Hepatocyte (in vitro differentiated cells): Measurements from ENCODE around the gene MUC20. TPM values are rescaled to one million over a fixed set of nuclear protein-coding genes. Genes with fewer than 3 reads are reported as not detected.

Experiments used
- DNase-seq: peaks from one replicate; pipeline ENCODE4 v3.0.0-alpha.2; 2016; ENCODE audit warnings: low spot score
- H2AFZ ChIP-seq: fragments of 200-600 bp; sonication (generic); 2 replicates; pipeline ENCODE4 v1.6.0; 2016; ENCODE audit warnings: antibody characterized with exemption, mild to moderate bottlenecking
- H3K27ac ChIP-seq: fragments of 200-600 bp; sonication (generic); 2 replicates; pipeline ENCODE4 v1.5.1; 2016; ENCODE audit warnings: mild to moderate bottlenecking
- H3K27me3 ChIP-seq: fragments of 200-600 bp; sonication (generic); 2 replicates; pipeline ENCODE4 v1.6.1; 2016
- H3K36me3 ChIP-seq: fragments of 200-600 bp; sonication (generic); replicated peaks from 2 replicates; pipeline ENCODE4 v1.5.1; 2016; ENCODE audit warnings: low read depth; ENCODE audit not compliant: insufficient read depth
- H3K4me1 ChIP-seq: fragments of 200-600 bp; sonication (generic); 2 replicates; pipeline ENCODE4 v1.5.1; 2016; ENCODE audit warnings: mild to moderate bottlenecking, moderate library complexity; ENCODE audit not compliant: insufficient read depth
- H3K4me2 ChIP-seq: fragments of 200-600 bp; sonication (generic); 2 replicates; pipeline ENCODE4 v1.6.0; 2016
- H3K4me3 ChIP-seq: fragments of 200-600 bp; sonication (generic); 2 replicates; pipeline ENCODE4 v1.5.1; 2016; ENCODE audit warnings: mild to moderate bottlenecking
- H3K79me2 ChIP-seq: fragments of 200-600 bp; sonication (generic); 2 replicates; pipeline ENCODE4 v1.6.0; 2017; ENCODE audit warnings: mild to moderate bottlenecking
- H3K9me2 ChIP-seq: fragments of 200-600 bp; sonication (generic); replicated peaks from 2 replicates; pipeline ENCODE4 v1.6.0; 2017; ENCODE audit warnings: mild to moderate bottlenecking; ENCODE audit not compliant: insufficient read depth
- H3K9me3 ChIP-seq: fragments of 200-600 bp; sonication (generic); 2 replicates; pipeline ENCODE4 v1.5.1; 2016; ENCODE audit warnings: low read depth, mild to moderate bottlenecking
- H4K20me1 ChIP-seq: fragments of 200-600 bp; sonication (generic); 2 replicates; pipeline ENCODE4 v1.6.0; 2016; ENCODE audit warnings: mild to moderate bottlenecking; ENCODE audit not compliant: insufficient read depth, poor library complexity, severe bottlenecking
- EZH2 ChIP-seq: fragments of 200-600 bp; sonication (generic); IDR thresholded peaks from 2 replicates; pipeline ENCODE4 v1.6.1; 2016; ENCODE audit warnings: antibody characterized with exemption, mild to moderate bottlenecking, borderline replicate concordance
- EZH2phosphoT487 ChIP-seq: fragments of 200-600 bp; sonication (generic); IDR thresholded peaks from one replicate; pipeline ENCODE4 v1.6.1; 2018; ENCODE audit warnings: antibody characterized with exemption, mild to moderate bottlenecking, low read depth, moderate library complexity; ENCODE audit not compliant: unreplicated experiment, severe bottlenecking
- WGBS: methylation state at CpG from one replicate; pipeline ENCODE4 v1.1.6; 2016; ENCODE audit warnings: low lambda C conversion rate; ENCODE audit errors: missing lambda C conversion rate; 5-methylcytosine and 5-hydroxymethylcytosine counted together
- polyA plus RNA-seq: library from polyadenylated mRNA; unstranded; fragments of >200 nt; fragmentation: Nextera tagmentation; extraction: Ambion mirVana; gene quantifications from 2 replicates; pipeline ENCODE4 v1.2.1, GENCODE V29; 2016
- total RNA-seq: library from RNA; depleted of rRNA; stranded (reverse); fragments of >200 nt; gene quantifications from 2 replicates; pipeline ENCODE4 v1.2.3, GENCODE V29; 2014
- TF ChIP-seq, protein P1 (sequence below): fragments of 200-600 bp; sonication (generic); IDR thresholded peaks from 2 replicates; pipeline ENCODE4 v1.5.1; 2016; ENCODE audit warnings: antibody characterized with exemption, mild to moderate bottlenecking; ENCODE audit not compliant: poor library complexity

MUC20 gene
- total and polyA plus RNA-seq, 2 experiments from 2014 or later: 4.5 to 8.2 TPM

DNA sequence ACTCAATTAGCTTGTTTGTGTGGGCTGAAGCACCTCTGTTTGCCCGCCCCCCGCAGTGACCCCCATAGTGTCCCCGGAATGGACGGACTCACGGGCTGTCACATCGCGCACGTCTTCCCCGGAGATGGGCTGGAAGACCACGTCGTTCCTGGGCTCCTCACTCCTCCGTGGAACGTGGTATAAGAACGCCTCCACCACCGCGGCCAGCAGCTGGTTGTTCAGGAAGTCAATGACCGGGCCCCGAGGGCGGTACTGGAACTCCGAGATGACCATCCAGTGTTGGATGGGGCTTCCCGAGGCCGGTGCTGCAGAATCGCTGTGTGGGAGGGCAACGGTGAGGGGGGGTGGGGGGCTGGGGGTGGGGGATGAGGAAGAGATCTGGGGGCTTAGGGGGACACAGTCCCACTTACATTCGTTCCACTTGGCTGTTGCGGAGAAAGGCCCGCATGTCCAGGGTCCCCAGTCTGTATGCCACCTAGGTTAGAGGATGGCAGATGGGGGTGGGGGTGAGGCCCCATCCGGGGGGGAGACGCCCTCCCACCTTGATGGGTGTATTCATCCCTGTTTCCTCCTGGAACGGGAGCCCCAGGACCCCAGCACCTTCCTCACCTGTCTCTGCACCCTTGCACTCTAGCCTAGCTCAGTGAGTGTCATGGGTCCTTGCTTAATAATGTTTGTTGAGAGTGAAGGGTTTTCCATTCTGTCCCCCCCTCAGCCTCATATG is 30.2 kb downstream of the MUC20 start:
- Histone ChIP-seq H3K36me3 (no peaks in the 10 kb centered on the region), H3K9me3 (no peaks in the 10 kb centered on the region), H3K27ac (peak overlapping the region; percentile 17), H3K4me3 (no peak overlapping the region), H3K27me3 (no peaks in the 10 kb centered on the region), H3K4me2 (no peak overlapping the region), H3K9me2 (no peaks in the 10 kb centered on the region), H4K20me1 (no peaks in the 10 kb centered on the region), H3K4me1 (no peaks in the 10 kb centered on the region), H2AFZ (no peak overlapping the region), H3K79me2 (no peaks in the 10 kb centered on the region)
- no peak for DNase-seq
- 89% methylated on average over 25 of the region's 30 CpGs for WGBS
- TF ChIP-seq, protein P1, sequence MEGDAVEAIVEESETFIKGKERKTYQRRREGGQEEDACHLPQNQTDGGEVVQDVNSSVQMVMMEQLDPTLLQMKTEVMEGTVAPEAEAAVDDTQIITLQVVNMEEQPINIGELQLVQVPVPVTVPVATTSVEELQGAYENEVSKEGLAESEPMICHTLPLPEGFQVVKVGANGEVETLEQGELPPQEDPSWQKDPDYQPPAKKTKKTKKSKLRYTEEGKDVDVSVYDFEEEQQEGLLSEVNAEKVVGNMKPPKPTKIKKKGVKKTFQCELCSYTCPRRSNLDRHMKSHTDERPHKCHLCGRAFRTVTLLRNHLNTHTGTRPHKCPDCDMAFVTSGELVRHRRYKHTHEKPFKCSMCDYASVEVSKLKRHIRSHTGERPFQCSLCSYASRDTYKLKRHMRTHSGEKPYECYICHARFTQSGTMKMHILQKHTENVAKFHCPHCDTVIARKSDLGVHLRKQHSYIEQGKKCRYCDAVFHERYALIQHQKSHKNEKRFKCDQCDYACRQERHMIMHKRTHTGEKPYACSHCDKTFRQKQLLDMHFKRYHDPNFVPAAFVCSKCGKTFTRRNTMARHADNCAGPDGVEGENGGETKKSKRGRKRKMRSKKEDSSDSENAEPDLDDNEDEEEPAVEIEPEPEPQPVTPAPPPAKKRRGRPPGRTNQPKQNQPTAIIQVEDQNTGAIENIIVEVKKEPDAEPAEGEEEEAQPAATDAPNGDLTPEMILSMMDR: no peak
- TF ChIP-seq EZH2phosphoT487 (no peak), EZH2 (no peak)

DNA sequence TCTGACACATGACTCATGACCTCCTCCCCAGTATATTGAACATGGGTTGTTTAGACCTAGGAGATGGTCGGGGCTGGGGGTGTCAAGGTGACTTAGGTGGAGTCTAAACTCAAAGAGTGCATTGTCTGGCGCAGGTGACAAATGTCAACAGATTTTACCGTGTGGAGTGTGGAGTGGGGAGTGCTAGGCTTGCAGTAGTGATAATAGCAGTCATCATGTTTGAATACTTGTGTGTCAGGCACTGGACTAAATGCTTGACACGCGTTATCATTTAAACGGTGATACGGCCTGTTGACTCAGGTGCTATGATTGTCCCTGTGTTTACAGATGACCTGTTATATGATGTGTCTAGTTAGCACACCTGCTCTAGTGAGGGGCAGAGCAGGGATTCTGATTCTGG is 30.8 kb downstream of the MUC20 start:
- no peaks in the 10 kb centered on the region for H3K9me3 ChIP-seq
- no peak overlapping the region for H3K4me3 ChIP-seq
- H3K4me2 ChIP-seq: no peak overlapping the region
- no peaks in the 10 kb centered on the region for H3K9me2 ChIP-seq
- no peaks in the 10 kb centered on the region for H3K36me3 ChIP-seq
- peak; percentile 49 for DNase-seq
- no peaks in the 10 kb centered on the region for H4K20me1 ChIP-seq
- H3K27me3 ChIP-seq: no peaks in the 10 kb centered on the region
- H3K4me1 ChIP-seq: no peaks in the 10 kb centered on the region
- H3K79me2 ChIP-seq: no peaks in the 10 kb centered on the region
- H3K27ac ChIP-seq: peak overlapping the region; percentile 65
- H2AFZ ChIP-seq: no peak overlapping the region
- 69% methylated on average over 7 of the region's 7 CpGs for WGBS
- TF ChIP-seq EZH2 (no peak), EZH2phosphoT487 (peak; percentile 84)
- TF ChIP-seq, protein P1: no peak

DNA sequence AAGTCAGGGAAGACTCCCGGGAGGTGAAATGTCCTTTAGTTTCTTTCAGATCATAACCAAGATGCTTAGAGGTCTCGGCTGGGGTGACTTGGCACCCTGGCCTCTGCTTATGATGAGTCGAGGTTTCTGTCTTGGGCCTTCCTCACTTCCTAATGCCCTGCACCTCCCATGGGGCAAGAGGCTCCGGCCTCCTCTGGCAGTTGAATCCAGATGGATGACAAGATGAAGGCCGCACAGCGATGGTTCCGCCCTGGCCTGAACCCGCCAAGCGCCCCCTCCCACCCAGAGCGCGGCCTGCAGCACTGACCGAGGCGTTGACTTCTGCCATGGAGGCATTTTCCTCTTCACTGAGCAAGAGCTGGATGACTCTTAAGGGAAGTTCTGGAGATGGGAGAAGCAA is 31.3 kb downstream of the MUC20 start:
- H2AFZ ChIP-seq: no peak overlapping the region
- no peak overlapping the region for H3K4me2 ChIP-seq
- no peaks in the 10 kb centered on the region for H3K4me1 ChIP-seq
- WGBS: 91% methylated on average over 13 of the region's 13 CpGs
- TF ChIP-seq, protein P1: no peak
- no peak for TF ChIP-seq EZH2phosphoT487
- TF ChIP-seq EZH2: no peak
- no peaks in the 10 kb centered on the region for H3K9me3 ChIP-seq
- H4K20me1 ChIP-seq: no peaks in the 10 kb centered on the region
- H3K4me3 ChIP-seq: no peak overlapping the region
- no peaks in the 10 kb centered on the region for H3K79me2 ChIP-seq
- DNase-seq: no peak
- H3K9me2 ChIP-seq: no peaks in the 10 kb centered on the region
- no peaks in the 10 kb centered on the region for H3K27me3 ChIP-seq
- no peaks in the 10 kb centered on the region for H3K36me3 ChIP-seq
- peak overlapping the region; percentile 65 for H3K27ac ChIP-seq
